B cell (primary cell): ENCODE results near the gene TBXAS1. TPM values are rescaled to one million over a fixed set of nuclear protein-coding genes. Genes with fewer than 3 reads are reported as not detected.

Experiments
- ATAC-seq: fragments of 200-7000 bp; cut with Tn5 transposase; one replicate; pipeline ENCODE4 v1.10.0; 2021; ENCODE audit warnings: low read depth, mild to moderate bottlenecking, moderate number of reproducible peaks, moderate library complexity
- CTCF ChIA-PET: fragments of 350-600 bp; sonication (Branson Sonifier 250); formaldehyde crosslinking; loops from one replicate; lab custom pipeline; 2021; ENCODE audit warnings: antibody characterized with exemption, inconsistent platforms; lab: Charles Lee
- POLR2A ChIA-PET: fragments of 350-600 bp; sonication (Branson Sonifier 250); formaldehyde crosslinking; loops from one replicate; lab custom pipeline; 2021; ENCODE audit warnings: antibody characterized with exemption; lab: Charles Lee
- DNase-seq: peaks from one replicate; pipeline ENCODE4 v3.0.0; 2013
- H2AFZ ChIP-seq: 2 replicates; pipeline ENCODE4 v1.6.1; 2012; ENCODE audit warnings: mild to moderate bottlenecking, low read depth, low read length; ENCODE audit not compliant: insufficient read depth, poor library complexity, severe bottlenecking
- H3K27ac ChIP-seq, 2 donors: 1 replicate in 1 of 2; 2 replicates in 1 of 2; pipeline ENCODE4 v1.5.1; 2012 to 2013; ENCODE audit warnings: low read length in 2 of 2, mild to moderate bottlenecking in 2 of 2, moderate library complexity in 1 of 2
- H3K27me3 ChIP-seq, 4 experiments: fragments of 200-600 bp in 1 of 4; sonication (generic) in 1 of 4; replicated peaks in 1 of 4; 1 replicate in 2 of 4; 2 replicates in 2 of 4; pipeline versions ENCODE4 v1.6.1 to v1.7.0; 2013 to 2016; ENCODE audit warnings: low read length in 3 of 4, mild to moderate bottlenecking in 2 of 4, mixed read lengths in 1 of 4, moderate library complexity in 1 of 4; ENCODE audit not compliant: insufficient read depth in 4 of 4, control insufficient read depth in 3 of 4; ENCODE audit errors: control extremely low read depth in 1 of 4
- H3K36me3 ChIP-seq, 2 experiments: replicated peaks in 1 of 2; 1 replicate in 1 of 2; 2 replicates in 1 of 2; pipeline versions ENCODE4 v1.6.1 to v1.7.1; 2013; ENCODE audit warnings: low read length in 1 of 2; ENCODE audit not compliant: insufficient read depth in 2 of 2, control insufficient read depth in 1 of 2; ENCODE audit errors: control extremely low read depth in 1 of 2, extremely low read depth in 1 of 2
- H3K4me1 ChIP-seq, 2 donors: fragments of 200-600 bp in 1 of 2; sonication (generic) in 1 of 2; 1 replicate in 1 of 2; 2 replicates in 1 of 2; pipeline versions ENCODE4 v1.5.1 to v1.6.1; 2013 to 2017; ENCODE audit warnings: low read length in 2 of 2; ENCODE audit not compliant: control insufficient read depth in 2 of 2, insufficient read depth in 2 of 2
- H3K4me2 ChIP-seq: replicated peaks from 2 replicates; pipeline ENCODE3; 2012; ENCODE audit warnings: mild to moderate bottlenecking, low read depth, low read length; ENCODE audit not compliant: poor library complexity, severe bottlenecking
- H3K4me3 ChIP-seq, 5 experiments: fragments of 200-600 bp in 1 of 5; sonication (generic) in 1 of 5; 1 replicate in 3 of 5; 2 replicates in 2 of 5; pipeline versions ENCODE4 v1.5.1 to v1.7.0; 2011 to 2016; ENCODE audit warnings: low read length in 4 of 5, mild to moderate bottlenecking in 4 of 5, low read depth in 2 of 5, control low read depth in 1 of 5, moderate library complexity in 1 of 5; ENCODE audit not compliant: insufficient read depth in 1 of 5; ENCODE audit errors: control extremely low read depth in 1 of 5, extremely low read depth in 1 of 5
- H3K79me2 ChIP-seq: fragments of 200-600 bp; sonication (generic); one replicate; pipeline ENCODE4 v1.6.0; 2016; ENCODE audit warnings: low read length; ENCODE audit not compliant: control insufficient read depth, insufficient read depth
- H3K9ac ChIP-seq: fragments of 200-600 bp; sonication (generic); 2 replicates; pipeline ENCODE4 v1.6.1; 2017; ENCODE audit warnings: mild to moderate bottlenecking, low read length, moderate library complexity
- H3K9me3 ChIP-seq, 3 donors: one replicate each; pipeline versions ENCODE4 v1.6.1 to v1.7.1; 2013; ENCODE audit warnings: low read length in 2 of 3; ENCODE audit not compliant: control insufficient read depth in 2 of 3, insufficient read depth in 1 of 3; ENCODE audit errors: control extremely low read depth in 1 of 3
- H4K20me1 ChIP-seq: 2 replicates; pipeline ENCODE4 v1.6.0; 2012; ENCODE audit warnings: mild to moderate bottlenecking, low read length; ENCODE audit not compliant: insufficient read depth, control insufficient read depth, poor library complexity, severe bottlenecking
- H3K27ac Mint-ChIP-seq: one replicate; pipeline ENCODE4 v1.8.0; 2021; ENCODE audit warnings: mixed read lengths
- H3K27me3 Mint-ChIP-seq: one replicate; pipeline ENCODE4 v1.8.0; 2021; ENCODE audit warnings: mixed read lengths
- H3K4me1 Mint-ChIP-seq: one replicate; pipeline ENCODE4 v1.8.0; 2021; ENCODE audit warnings: mixed read lengths
- H3K4me3 Mint-ChIP-seq: one replicate; pipeline ENCODE4 v1.8.0; 2021; ENCODE audit warnings: mixed read lengths
- H3K9me3 Mint-ChIP-seq: one replicate; pipeline ENCODE4 v1.8.0; 2022; ENCODE audit warnings: mixed read lengths; ENCODE audit not compliant: insufficient read depth
- EZH2 ChIP-seq: IDR thresholded peaks from 2 replicates; pipeline ENCODE4 v1.6.1; 2012; ENCODE audit warnings: borderline replicate concordance, low read depth, mild to moderate bottlenecking, moderate library complexity, low read length; ENCODE audit not compliant: insufficient read depth, poor library complexity, severe bottlenecking
- WGBS: methylation state at CpG from one replicate; pipeline ENCODE4 v1.1.5; 2013; ENCODE audit warnings: missing lambda C conversion rate; ENCODE audit not compliant: insufficient coverage; 5-methylcytosine and 5-hydroxymethylcytosine counted together
- intact Hi-C: fragments of 100-400 bp; cut with micrococcal nuclease; formaldehyde crosslinking; loops from one replicate; pipeline ENCODE4 v1.10.0; 2022
- polyA plus RNA-seq: library from polyadenylated mRNA; depleted of rRNA; stranded (reverse); fragments of >200 nt; gene quantifications from 2 replicates; pipeline ENCODE4 v1.2.3, GENCODE V29; 2012
- total RNA-seq, 2 donors: library from RNA; stranded (reverse); fragments of 120-200 nt in 1 of 2; gene quantifications; 1 replicate in 1 of 2; 2 replicates in 1 of 2; pipeline versions ENCODE4 v1.2.3 to v1.2.4, GENCODE V29; 2013 to 2022
- TF ChIP-seq, protein P1 (sequence below): fragments of 200-600 bp; IDR thresholded peaks from one replicate; pipeline ENCODE4 v1.8.0; 2022; ENCODE audit warnings: antibody characterized with exemption, mild to moderate bottlenecking

The TBXAS1 gene
- total and polyA plus RNA-seq, 2 donors (not counting 1 experiment from before 2014, with no cell fraction given), result 8.1 to 21.0 TPM

DNA sequence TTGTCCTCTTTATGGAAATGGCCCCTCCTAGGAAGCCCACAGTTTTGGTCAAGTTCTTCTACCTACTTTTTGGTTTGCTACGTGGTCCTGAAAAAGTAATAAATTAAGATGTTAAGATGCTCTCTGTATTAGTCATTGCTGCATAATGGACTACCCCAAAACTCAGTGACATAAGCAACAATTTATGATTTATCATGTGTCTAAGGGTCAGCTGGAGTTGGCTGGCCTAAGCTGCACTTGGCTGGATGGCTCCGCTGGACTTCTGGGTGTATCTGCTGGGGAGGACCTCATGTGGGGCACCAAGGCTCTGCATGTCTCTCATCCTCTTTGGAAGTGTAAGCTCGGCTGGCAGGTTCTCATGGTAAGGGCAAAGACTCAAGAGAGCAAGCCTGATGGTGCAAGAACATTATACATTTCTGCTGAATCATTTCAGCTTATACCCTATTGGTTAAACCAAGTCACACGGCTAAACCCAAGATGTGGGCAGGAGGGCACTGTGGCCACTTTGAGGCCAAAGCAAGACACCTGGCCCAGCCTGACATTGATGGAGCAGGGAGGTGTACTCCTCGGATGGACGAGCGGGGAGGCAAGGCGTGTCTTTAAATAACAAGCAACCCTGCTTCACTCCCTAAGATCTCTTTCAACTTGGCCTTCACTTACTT is 47.7 kb downstream of the TBXAS1 start:
- Mint-ChIP-seq H3K4me1 (peaks cover 2% of the 10 kb centered on the region), H3K27me3 (peaks cover 4% of the 10 kb centered on the region), H3K9me3 (no peaks in the 10 kb centered on the region), H3K4me3 (no peak overlapping the region), H3K27ac (no peak overlapping the region)
- no peak for DNase-seq
- intact Hi-C loops, result no loop called here
- Histone ChIP-seq H3K27me3 (no peaks in the 10 kb centered on the region), H4K20me1 (no peaks in the 10 kb centered on the region), H2AFZ (no peak overlapping the region), H3K9ac (no peak overlapping the region), H3K4me3 (no peak overlapping the region), H3K9me3 (no peaks in the 10 kb centered on the region), H3K27ac (no peak overlapping the region), H3K4me1 (peaks cover 3 to 4% of the 10 kb centered on the region in 2 donors), H3K4me2 (no peak overlapping the region), H3K79me2 (no peaks in the 10 kb centered on the region), H3K36me3 (no peaks in the 10 kb centered on the region)
- CTCF ChIA-PET, result no interaction called here
- POLR2A ChIA-PET, result no interaction called here
- 100% methylated on average over 3 of the region's 8 CpGs for WGBS
- no peak for ATAC-seq
- TF ChIP-seq, protein P1, sequence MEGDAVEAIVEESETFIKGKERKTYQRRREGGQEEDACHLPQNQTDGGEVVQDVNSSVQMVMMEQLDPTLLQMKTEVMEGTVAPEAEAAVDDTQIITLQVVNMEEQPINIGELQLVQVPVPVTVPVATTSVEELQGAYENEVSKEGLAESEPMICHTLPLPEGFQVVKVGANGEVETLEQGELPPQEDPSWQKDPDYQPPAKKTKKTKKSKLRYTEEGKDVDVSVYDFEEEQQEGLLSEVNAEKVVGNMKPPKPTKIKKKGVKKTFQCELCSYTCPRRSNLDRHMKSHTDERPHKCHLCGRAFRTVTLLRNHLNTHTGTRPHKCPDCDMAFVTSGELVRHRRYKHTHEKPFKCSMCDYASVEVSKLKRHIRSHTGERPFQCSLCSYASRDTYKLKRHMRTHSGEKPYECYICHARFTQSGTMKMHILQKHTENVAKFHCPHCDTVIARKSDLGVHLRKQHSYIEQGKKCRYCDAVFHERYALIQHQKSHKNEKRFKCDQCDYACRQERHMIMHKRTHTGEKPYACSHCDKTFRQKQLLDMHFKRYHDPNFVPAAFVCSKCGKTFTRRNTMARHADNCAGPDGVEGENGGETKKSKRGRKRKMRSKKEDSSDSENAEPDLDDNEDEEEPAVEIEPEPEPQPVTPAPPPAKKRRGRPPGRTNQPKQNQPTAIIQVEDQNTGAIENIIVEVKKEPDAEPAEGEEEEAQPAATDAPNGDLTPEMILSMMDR, result no peak
- no peak for TF ChIP-seq EZH2

DNA sequence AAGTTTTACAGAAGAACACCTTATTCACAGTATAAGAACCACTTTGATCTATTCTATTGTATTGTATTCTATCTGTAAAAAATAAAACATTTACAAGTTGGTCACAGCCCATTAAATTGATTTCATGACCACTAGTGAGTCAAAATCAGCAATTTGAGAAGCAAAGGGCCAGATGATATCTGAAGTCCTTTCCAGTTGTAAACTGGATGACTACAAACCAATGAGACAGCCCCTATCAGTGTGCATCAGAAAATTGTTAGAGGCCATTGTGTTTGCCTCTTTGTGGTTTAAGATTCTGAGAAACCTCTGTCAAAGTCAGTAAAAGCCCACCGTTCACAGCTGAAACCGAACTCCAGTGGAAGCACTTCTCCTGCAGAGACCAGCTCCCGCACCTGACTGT is 54.8 kb downstream of the TBXAS1 start:
- TF ChIP-seq, protein P1, result no peak
- no peak for TF ChIP-seq EZH2
- H3K9me3 ChIP-seq, result peaks cover 0 to under 1% (median 0%) of the 10 kb centered on the region in 3 donors
- CTCF ChIA-PET, result interaction anchor here (0.8 to 2.1 kb wide), 3 partner anchors 9 to 237 kb away, joined by 3 to 7 read pairs (median 3); no protein-coding TSS in a partner anchor
- intact Hi-C loops, result no loop called here
- no peak overlapping the region for H2AFZ ChIP-seq
- H3K4me1 Mint-ChIP-seq, result no peaks in the 10 kb centered on the region
- ATAC-seq (no peak), DNase-seq (no peak)
- H3K9me3 Mint-ChIP-seq, result no peaks in the 10 kb centered on the region
- H3K79me2 ChIP-seq, result no peaks in the 10 kb centered on the region
- no peak overlapping the region for H3K4me2 ChIP-seq
- no peak overlapping the region for H3K4me3 Mint-ChIP-seq
- no peak overlapping the region for H3K27ac Mint-ChIP-seq
- no peaks in the 10 kb centered on the region for H3K4me1 ChIP-seq
- H3K4me3 ChIP-seq, result no peak overlapping the region
- no peaks in the 10 kb centered on the region for H3K36me3 ChIP-seq
- H3K27me3 Mint-ChIP-seq, result no peaks in the 10 kb centered on the region
- H3K27me3 ChIP-seq, result no peaks in the 10 kb centered on the region
- WGBS, result 94% methylated on average over 3 of the region's 3 CpGs
- H3K27ac ChIP-seq, result no peak overlapping the region
- H4K20me1 ChIP-seq, result no peaks in the 10 kb centered on the region
- POLR2A ChIA-PET, result no interaction called here
- H3K9ac ChIP-seq, result no peak overlapping the region
